NT2/D1 (cell line): Measurements from ENCODE around the gene LMO2.

Source experiments
- DNase-seq: peaks from one replicate; pipeline ENCODE4 v3.0.0-alpha.2; 2011; ENCODE audit warnings: low read depth, low spot score
- H3K27me3 ChIP-seq: 2 replicates; pipeline ENCODE4 v1.6.0; 2011; ENCODE audit warnings: mild to moderate bottlenecking; ENCODE audit not compliant: insufficient read length, insufficient read depth
- H3K36me3 ChIP-seq: 2 replicates; pipeline ENCODE4 v1.6.1; 2011; ENCODE audit warnings: mild to moderate bottlenecking, low read length, mixed read lengths; ENCODE audit not compliant: insufficient read depth, insufficient read length
- H3K4me1 ChIP-seq: 2 replicates; pipeline ENCODE4 v1.5.1; 2011; ENCODE audit not compliant: insufficient read depth, insufficient read length
- H3K4me3 ChIP-seq: 2 replicates; pipeline ENCODE4 v1.5.1; 2011; ENCODE audit warnings: low read depth; ENCODE audit not compliant: insufficient read length
- H3K9ac ChIP-seq: 2 replicates; pipeline ENCODE4 v1.6.0; 2011; ENCODE audit warnings: low read depth; ENCODE audit not compliant: insufficient read length
- H3K9me3 ChIP-seq: 2 replicates; pipeline ENCODE4 v1.5.1; 2011; ENCODE audit warnings: mild to moderate bottlenecking, low read length; ENCODE audit not compliant: insufficient read depth
- SUZ12 ChIP-seq: IDR thresholded peaks from 2 replicates; pipeline ENCODE4 v1.6.1; 2011; ENCODE audit not compliant: insufficient read length, insufficient read depth; ENCODE audit errors: extremely low read depth
- YY1 ChIP-seq: IDR thresholded peaks from 2 replicates; pipeline ENCODE4 v1.6.1; 2011; ENCODE audit not compliant: insufficient read length, insufficient read depth
- ZNF274 ChIP-seq: IDR thresholded peaks from 2 replicates; pipeline ENCODE4 v1.6.1; 2011; ENCODE audit warnings: mild to moderate bottlenecking, low read depth, low read length

The LMO2 gene

DNA sequence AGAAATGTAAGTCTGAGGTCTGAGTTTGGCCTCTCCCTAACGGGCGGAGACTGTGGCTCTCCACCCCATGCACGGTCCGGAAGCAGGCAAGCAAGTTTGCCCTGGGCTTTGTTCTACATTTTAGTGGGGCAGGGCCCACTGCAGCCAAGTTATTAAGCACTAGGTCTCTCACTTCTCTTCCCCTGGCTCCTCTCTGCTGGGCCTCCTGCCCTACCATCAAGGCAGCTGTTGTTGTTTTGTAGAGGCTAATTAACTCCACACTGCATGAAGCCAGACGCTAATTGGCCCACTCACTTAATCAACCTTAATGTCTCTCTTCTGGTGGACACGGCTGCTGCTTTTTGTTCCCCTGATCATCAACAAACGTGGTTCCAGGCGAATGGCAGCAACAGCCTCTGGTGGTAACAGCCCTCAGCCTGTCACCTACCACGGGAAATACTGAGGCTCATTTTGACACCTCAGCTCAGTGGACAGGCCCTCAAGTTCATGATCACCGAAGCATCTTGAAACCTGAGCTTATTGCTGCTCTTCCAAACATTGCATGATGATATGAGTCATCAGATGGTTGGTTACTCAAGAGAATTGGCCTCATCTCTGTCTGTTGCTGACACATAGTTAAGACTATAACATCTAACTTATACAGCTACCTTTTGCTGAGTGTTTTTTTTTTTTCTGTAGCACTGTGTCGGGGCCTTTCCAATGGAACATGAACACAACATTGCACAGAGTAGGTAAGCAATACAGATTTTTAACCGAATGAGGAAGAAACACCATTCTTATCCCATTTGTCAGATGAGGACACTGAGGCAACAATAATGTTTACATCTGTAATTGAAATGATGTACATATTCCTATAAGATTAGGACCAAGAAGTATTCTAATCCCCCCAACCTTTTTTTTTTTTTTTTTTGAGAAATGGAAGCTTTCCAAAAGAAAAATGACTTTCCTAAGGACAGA, 20.8 kb upstream of the LMO2 start:
- TF ChIP-seq YY1 (no peak), SUZ12 (no peak), ZNF274 (no peak)
- Histone ChIP-seq H3K27me3 (peaks cover 10% of the 10 kb centered on the region), H3K9me3 (peaks cover 10% of the 10 kb centered on the region; the same call in 1 of the 2 replicates), H3K9ac (no peak overlapping the region), H3K4me1 (no peaks in the 10 kb centered on the region), H3K4me3 (no peak overlapping the region), H3K36me3 (no peaks in the 10 kb centered on the region)
- DNase-seq, result no peak

DNA sequence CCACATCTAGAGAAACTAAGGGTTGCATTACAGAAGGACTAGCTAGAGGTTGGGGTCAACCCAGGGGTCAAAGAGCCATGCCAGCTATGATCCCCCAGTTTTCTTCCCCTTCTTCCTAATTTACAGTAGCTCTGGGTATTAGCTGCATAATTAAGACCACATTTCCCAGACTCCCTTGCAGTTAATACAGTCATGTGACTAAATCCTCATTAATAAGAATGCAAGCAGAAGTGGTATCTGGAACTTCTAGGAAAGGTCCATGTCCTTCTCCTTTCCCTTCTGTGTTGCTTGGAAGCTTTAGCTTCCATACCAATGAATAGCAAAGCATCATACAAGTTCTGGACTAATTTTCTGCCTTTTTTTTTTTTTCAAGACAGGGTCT, 19.1 kb upstream of the LMO2 start:
- no peak for TF ChIP-seq ZNF274
- no peak for TF ChIP-seq SUZ12
- no peak for TF ChIP-seq YY1
- H3K9ac ChIP-seq, result no peak overlapping the region
- H3K36me3 ChIP-seq, result no peaks in the 10 kb centered on the region
- peaks cover 19% of the 10 kb centered on the region for H3K27me3 ChIP-seq
- no peak overlapping the region for H3K4me3 ChIP-seq
- H3K4me1 ChIP-seq, result no peaks in the 10 kb centered on the region
- no peak for DNase-seq
- H3K9me3 ChIP-seq, result peaks cover 10% of the 10 kb centered on the region; the same call in 1 of the 2 replicates

DNA sequence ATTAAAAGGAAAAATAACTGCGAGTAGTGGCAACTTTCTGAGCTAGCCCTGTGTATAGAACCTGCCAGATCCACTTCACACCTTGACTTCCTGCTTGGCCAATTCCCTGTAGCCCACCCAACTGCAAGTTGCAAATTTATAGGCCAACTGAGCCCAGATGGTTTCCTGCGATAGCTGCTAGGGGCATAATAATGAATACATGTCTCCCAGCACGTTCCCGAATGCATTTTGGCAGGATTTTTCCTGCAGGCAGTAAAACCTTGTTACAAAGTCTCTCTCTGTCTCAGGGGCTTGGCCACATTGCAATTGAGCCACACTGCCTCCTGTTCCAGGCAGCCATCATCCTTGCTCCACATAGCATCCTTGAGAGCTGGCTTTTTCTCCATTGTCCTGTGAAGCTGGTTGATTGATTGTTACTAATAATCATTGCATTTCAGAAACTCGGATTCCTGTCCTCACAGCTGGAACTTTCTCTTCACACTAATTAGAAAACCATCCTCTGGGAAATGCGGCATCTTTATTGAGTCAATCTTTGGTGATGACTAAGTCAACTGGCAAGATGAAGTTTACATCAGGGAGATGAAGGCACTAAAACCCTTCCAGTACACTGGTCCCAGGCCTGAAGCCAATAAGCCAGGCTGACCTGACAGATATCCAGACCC, 18.6 kb upstream of the LMO2 start:
- TF ChIP-seq SUZ12, result no peak
- TF ChIP-seq YY1, result no peak
- no peak for TF ChIP-seq ZNF274
- no peaks in the 10 kb centered on the region for H3K4me1 ChIP-seq
- DNase-seq, result no peak
- no peak overlapping the region for H3K4me3 ChIP-seq
- no peaks in the 10 kb centered on the region for H3K36me3 ChIP-seq
- H3K9me3 ChIP-seq, result peaks cover 15% of the 10 kb centered on the region; the same call in 1 of the 2 replicates
- H3K27me3 ChIP-seq, result peaks cover 23% of the 10 kb centered on the region
- H3K9ac ChIP-seq, result no peak overlapping the region

DNA sequence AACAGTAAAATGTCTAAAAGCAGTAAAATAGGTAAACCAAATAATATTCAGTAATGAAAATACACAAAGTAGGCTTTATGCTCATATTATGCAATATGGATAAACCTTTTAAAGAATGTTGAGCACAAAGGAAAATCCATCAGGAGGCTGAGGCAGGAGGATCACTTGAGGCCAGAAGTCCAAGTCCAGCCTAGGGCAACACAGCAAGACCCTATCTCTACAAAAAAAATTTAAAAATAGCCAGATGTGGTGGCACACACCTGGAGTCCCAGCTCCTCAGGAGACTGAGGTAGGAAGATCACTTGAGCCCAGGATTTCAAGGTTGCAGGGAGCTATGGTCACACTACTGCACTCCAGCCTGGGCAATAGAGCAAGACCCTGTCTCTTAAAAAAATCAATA, 17.7 kb upstream of the LMO2 start:
- Histone ChIP-seq H3K4me1 (no peaks in the 10 kb centered on the region), H3K27me3 (peaks cover 25% of the 10 kb centered on the region)
- TF ChIP-seq SUZ12 (no peak), YY1 (no peak), ZNF274 (no peak)

DNA sequence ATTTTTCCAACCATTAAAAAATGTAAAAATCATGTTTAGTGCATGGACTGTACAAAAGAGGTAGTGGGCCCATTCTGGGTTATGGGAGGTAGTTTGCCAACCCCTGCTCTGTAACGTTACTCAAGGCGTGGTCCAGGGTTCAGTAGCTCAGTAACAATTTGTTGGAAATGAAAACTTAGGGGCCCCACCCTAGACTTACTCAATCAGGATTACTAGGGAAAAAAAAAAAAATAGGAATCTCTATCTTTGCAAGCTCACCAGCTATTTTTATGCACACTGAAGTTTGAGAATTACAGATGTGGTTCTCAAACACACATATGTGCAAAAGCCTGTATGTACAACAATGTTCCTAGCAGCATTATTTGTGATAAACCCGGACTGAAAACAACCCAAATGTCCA, 17.3 kb upstream of the LMO2 start:
- Histone ChIP-seq H3K4me1 (no peaks in the 10 kb centered on the region), H3K9ac (no peak overlapping the region), H3K4me3 (no peak overlapping the region), H3K9me3 (peaks cover 14% of the 10 kb centered on the region; the same call in 1 of the 2 replicates), H3K27me3 (peaks cover 27% of the 10 kb centered on the region), H3K36me3 (no peaks in the 10 kb centered on the region)
- DNase-seq, result no peak
- TF ChIP-seq YY1 (no peak), SUZ12 (no peak), ZNF274 (no peak)

More for the DNA sequence above, 17.7 kb upstream of the LMO2 start:
- Histone ChIP-seq H3K4me3 (no peak overlapping the region), H3K9ac (no peak overlapping the region), H3K36me3 (no peaks in the 10 kb centered on the region), H3K9me3 (peaks cover 17% of the 10 kb centered on the region; the same call in 1 of the 2 replicates)
- DNase-seq, result no peak

DNA sequence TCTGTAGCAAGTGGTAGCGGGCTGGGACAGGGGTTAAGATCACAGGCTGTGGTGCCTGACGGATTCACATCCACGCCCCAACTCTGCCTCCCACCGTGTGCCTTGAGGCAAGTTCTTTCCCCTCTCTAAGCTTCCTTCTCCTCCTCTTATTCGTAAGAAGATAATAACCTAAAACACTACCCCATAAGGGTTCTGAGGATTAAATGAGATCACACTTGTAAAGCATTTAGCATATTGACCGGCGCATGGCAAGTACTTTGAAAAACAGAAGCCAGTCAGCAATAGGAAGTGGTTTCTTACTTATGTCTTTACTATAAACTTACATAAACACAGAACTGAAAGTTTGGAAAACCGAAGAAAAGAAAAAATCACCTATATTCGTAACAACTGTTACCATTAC, 15.5 kb upstream of the LMO2 start:
- Histone ChIP-seq H3K36me3 (no peaks in the 10 kb centered on the region), H3K4me1 (no peaks in the 10 kb centered on the region), H3K4me3 (no peak overlapping the region), H3K27me3 (peaks cover 31% of the 10 kb centered on the region), H3K9ac (no peak overlapping the region), H3K9me3 (peaks cover 8% of the 10 kb centered on the region; the same call in 1 of the 2 replicates)
- TF ChIP-seq YY1, result no peak
- no peak for TF ChIP-seq SUZ12
- no peak for TF ChIP-seq ZNF274
- no peak for DNase-seq

DNA sequence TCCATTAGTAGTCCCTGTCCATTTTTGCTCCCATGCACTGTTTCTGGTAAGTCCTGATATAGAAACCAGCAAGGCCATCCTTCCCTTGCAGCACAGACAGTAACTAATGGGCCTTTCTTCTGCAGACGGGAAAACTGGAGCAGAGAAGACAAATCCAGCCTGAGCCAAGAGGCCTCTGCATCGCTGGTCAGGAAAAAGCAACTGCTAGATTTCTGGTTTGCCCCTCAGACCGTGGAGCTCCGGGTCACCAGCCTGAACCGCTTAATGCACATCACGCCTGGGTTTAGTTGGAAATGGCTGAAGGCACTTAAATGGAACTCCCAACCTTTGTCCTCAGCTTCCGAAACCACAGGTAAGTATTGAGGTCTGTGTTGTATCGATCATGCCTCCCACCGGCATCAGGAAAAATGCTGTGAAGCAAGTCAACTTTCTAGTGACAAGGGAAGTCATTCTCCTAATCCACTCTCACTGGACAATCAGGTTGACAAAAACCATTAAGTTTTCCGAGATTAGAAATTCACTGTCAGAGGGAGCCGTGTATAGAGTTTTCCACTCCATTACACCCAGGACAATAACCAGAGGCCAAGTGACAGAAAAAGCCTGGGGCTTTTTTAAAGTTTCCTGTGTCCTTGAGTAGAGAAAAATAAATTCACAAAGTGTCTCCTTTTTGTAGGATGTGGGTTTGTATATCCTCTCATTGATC, 14.8 kb upstream of the LMO2 start:
- Histone ChIP-seq H3K4me1 (no peaks in the 10 kb centered on the region), H3K36me3 (no peaks in the 10 kb centered on the region), H3K9me3 (peaks cover 8% of the 10 kb centered on the region; the same call in 1 of the 2 replicates), H3K4me3 (no peak overlapping the region), H3K9ac (no peak overlapping the region), H3K27me3 (peaks cover 31% of the 10 kb centered on the region)
- TF ChIP-seq ZNF274 (no peak), SUZ12 (no peak), YY1 (no peak)
- no peak for DNase-seq
